Peyer's patch (tissue), 4 donors: ENCODE results near the gene SZRD1.

Source experiments
- POLR2A ChIP-seq, 2 donors: fragments of 450-650 bp; IDR thresholded peaks; one replicate each; pipeline ENCODE4 v1.5.1; 2017; ENCODE audit warnings: antibody characterized with exemption in 2 of 2, mild to moderate bottlenecking in 2 of 2, moderate library complexity in 2 of 2
- TF ChIP-seq, protein P1 (sequence below), 6 experiments: fragments of 450-650 bp in 4 of 6; fragments of 200-600 bp in 2 of 6; sonication (generic) in 1 of 6; IDR thresholded peaks; one replicate each; pipeline ENCODE4 v1.5.1; 2017 to 2019; ENCODE audit warnings: antibody characterized with exemption in 6 of 6, mild to moderate bottlenecking in 3 of 6, moderate library complexity in 1 of 6

GRCh38 chr1:16326833-16327404, 40.1 kb upstream of the SZRD1 start:
- TF ChIP-seq, protein P1, sequence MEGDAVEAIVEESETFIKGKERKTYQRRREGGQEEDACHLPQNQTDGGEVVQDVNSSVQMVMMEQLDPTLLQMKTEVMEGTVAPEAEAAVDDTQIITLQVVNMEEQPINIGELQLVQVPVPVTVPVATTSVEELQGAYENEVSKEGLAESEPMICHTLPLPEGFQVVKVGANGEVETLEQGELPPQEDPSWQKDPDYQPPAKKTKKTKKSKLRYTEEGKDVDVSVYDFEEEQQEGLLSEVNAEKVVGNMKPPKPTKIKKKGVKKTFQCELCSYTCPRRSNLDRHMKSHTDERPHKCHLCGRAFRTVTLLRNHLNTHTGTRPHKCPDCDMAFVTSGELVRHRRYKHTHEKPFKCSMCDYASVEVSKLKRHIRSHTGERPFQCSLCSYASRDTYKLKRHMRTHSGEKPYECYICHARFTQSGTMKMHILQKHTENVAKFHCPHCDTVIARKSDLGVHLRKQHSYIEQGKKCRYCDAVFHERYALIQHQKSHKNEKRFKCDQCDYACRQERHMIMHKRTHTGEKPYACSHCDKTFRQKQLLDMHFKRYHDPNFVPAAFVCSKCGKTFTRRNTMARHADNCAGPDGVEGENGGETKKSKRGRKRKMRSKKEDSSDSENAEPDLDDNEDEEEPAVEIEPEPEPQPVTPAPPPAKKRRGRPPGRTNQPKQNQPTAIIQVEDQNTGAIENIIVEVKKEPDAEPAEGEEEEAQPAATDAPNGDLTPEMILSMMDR (IDR thresholded peaks at IDR 0.05), result no peak
- TF ChIP-seq POLR2A (IDR thresholded peaks at IDR 0.05), result no peak
